H1 (cell line): ENCODE measurements around the gene EED. TPM values are rescaled to one million over a fixed set of nuclear protein-coding genes. Genes with fewer than 3 reads are reported as not detected.

Experiments
- CTCF ChIA-PET: fragments of 300-600 bp; sonication (Branson Sonifier 250); formaldehyde crosslinking; loops from one replicate; lab custom pipeline; 2021; ENCODE audit not compliant: partially characterized antibody; lab: Charles Lee
- POLR2A ChIA-PET: fragments of 300-600 bp; sonication (Branson Sonifier 250); formaldehyde crosslinking; loops from one replicate; lab custom pipeline; 2021; ENCODE audit warnings: inconsistent platforms; ENCODE audit not compliant: partially characterized antibody; lab: Charles Lee
- DNase-seq, 2 experiments: peaks; one replicate each; pipeline versions ENCODE4 v3.0.0 to v3.0.0-alpha.2; 2010 to 2022; ENCODE audit warnings: low spot score in 2 of 2, low read depth in 1 of 2, mixed read lengths in 1 of 2
- FAIRE-seq: peaks from 2 replicates; lab custom pipeline; 2011; peaks lifted over from hg19 to GRCh38; lab: Jason Lieb, UNC
- H2AFZ ChIP-seq: 2 replicates; pipeline ENCODE4 v1.8.1; 2012; ENCODE audit warnings: low read length, inconsistent platforms
- H2AK5ac ChIP-seq: 2 replicates; pipeline ENCODE4 v1.6.1; 2013; ENCODE audit warnings: low read depth, low read length
- H2BK120ac ChIP-seq: replicated peaks from 2 replicates; pipeline ENCODE3; 2013; ENCODE audit warnings: low read depth, low read length, inconsistent platforms
- H2BK12ac ChIP-seq: 2 replicates; pipeline ENCODE4 v1.6.1; 2013; ENCODE audit warnings: low read depth, low read length
- H2BK15ac ChIP-seq: 2 replicates; pipeline ENCODE4 v1.6.1; 2013; ENCODE audit warnings: low read length
- H2BK20ac ChIP-seq: 2 replicates; pipeline ENCODE4 v1.6.1; 2013; ENCODE audit warnings: low read length
- H2BK5ac ChIP-seq: 2 replicates; pipeline ENCODE4 v1.6.1; 2013; ENCODE audit warnings: low read depth, low read length
- H3K14ac ChIP-seq: 2 replicates; pipeline ENCODE4 v1.6.1; 2013; ENCODE audit warnings: inconsistent platforms; ENCODE audit not compliant: insufficient read length
- H3K18ac ChIP-seq: 2 replicates; pipeline ENCODE4 v1.6.1; 2013; ENCODE audit warnings: low read length; ENCODE audit errors: extremely low read depth
- H3K23ac ChIP-seq: 2 replicates; pipeline ENCODE4 v1.6.1; 2013; ENCODE audit warnings: inconsistent platforms; ENCODE audit not compliant: insufficient read length
- H3K23me2 ChIP-seq: 2 replicates; pipeline ENCODE4 v1.6.1; 2013; ENCODE audit warnings: low read depth, low read length
- H3K27ac ChIP-seq: 2 replicates; pipeline ENCODE4 v1.6.1; 2011; ENCODE audit warnings: low read depth, low read length, inconsistent platforms
- H3K27me3 ChIP-seq, 4 experiments: replicated peaks in 1 of 4; 1 replicate in 1 of 4; 2 replicates in 3 of 4; pipeline versions ENCODE4 v1.6.1 to v1.8.1; 2011 to 2013; ENCODE audit warnings: low read length in 3 of 4, mild to moderate bottlenecking in 3 of 4, inconsistent platforms in 2 of 4, mixed read lengths in 2 of 4, moderate library complexity in 1 of 4; ENCODE audit not compliant: control insufficient read depth in 3 of 4, insufficient read depth in 3 of 4; ENCODE audit errors: extremely low read depth in 1 of 4
- H3K36me3 ChIP-seq, 4 experiments: 2 replicates each; pipeline versions ENCODE4 v1.6.1 to v1.8.1; 2011 to 2013; ENCODE audit warnings: mild to moderate bottlenecking in 4 of 4, low read length in 3 of 4, moderate library complexity in 2 of 4, control low read depth in 1 of 4, inconsistent platforms in 1 of 4; ENCODE audit not compliant: insufficient read depth in 4 of 4, control insufficient read depth in 2 of 4
- H3K4ac ChIP-seq: replicated peaks from 2 replicates; pipeline ENCODE3; 2013; ENCODE audit warnings: low read length, low read depth, mixed read lengths, inconsistent platforms; ENCODE audit not compliant: insufficient read length
- H3K4me1 ChIP-seq, 4 experiments: replicated peaks in 1 of 4; 1 replicate in 1 of 4; 2 replicates in 3 of 4; pipeline versions ENCODE4 v1.6.1 to v1.8.1; 2011 to 2013; ENCODE audit warnings: low read length in 3 of 4, inconsistent platforms in 2 of 4, mixed read lengths in 1 of 4; ENCODE audit not compliant: insufficient read depth in 4 of 4, control insufficient read depth in 3 of 4
- H3K4me2 ChIP-seq, 2 experiments: 2 replicates each; pipeline versions ENCODE4 v1.6.1 to v1.8.1; 2011 to 2013; ENCODE audit warnings: low read depth in 2 of 2, low read length in 2 of 2, control low read depth in 1 of 2, inconsistent platforms in 1 of 2, mild to moderate bottlenecking in 1 of 2; ENCODE audit not compliant: insufficient read depth in 1 of 2
- H3K4me3 ChIP-seq, 4 experiments: fragments of 200-600, 300-600 bp in 1 of 4; sonication (generic), shearing (Covaris generic), sonication (Bioruptor Twin) in 1 of 4; 2 replicates each; pipeline versions ENCODE4 v1.5.1 to v1.8.1; 2011 to 2016; ENCODE audit warnings: low read length in 4 of 4, low read depth in 3 of 4, control low read depth in 2 of 4, inconsistent platforms in 2 of 4, mild to moderate bottlenecking in 2 of 4, mixed read lengths in 1 of 4, moderate library complexity in 1 of 4; ENCODE audit not compliant: insufficient read depth in 2 of 4; ENCODE audit errors: extremely low read depth in 1 of 4
- H3K56ac ChIP-seq: replicated peaks from 2 replicates; pipeline ENCODE3; 2013; ENCODE audit warnings: low read depth, mild to moderate bottlenecking, mixed read lengths, low read length, inconsistent platforms; ENCODE audit not compliant: insufficient read length
- H3K79me1 ChIP-seq: 2 replicates; pipeline ENCODE4 v1.6.1; 2013; ENCODE audit warnings: low read depth, low read length, control low read depth
- H3K79me2 ChIP-seq, 2 experiments: 2 replicates each; pipeline versions ENCODE4 v1.6.1 to v1.8.1; 2012 to 2013; ENCODE audit warnings: low read length in 2 of 2, mild to moderate bottlenecking in 2 of 2, inconsistent platforms in 1 of 2; ENCODE audit not compliant: insufficient read depth in 2 of 2, control insufficient read depth in 1 of 2
- H3K9ac ChIP-seq, 4 experiments: replicated peaks in 1 of 4; 1 replicate in 1 of 4; 2 replicates in 3 of 4; pipeline versions ENCODE4 v1.6.1 to v1.8.1; 2011 to 2013; ENCODE audit warnings: low read depth in 3 of 4, low read length in 3 of 4, control low read depth in 2 of 4, mild to moderate bottlenecking in 2 of 4, moderate library complexity in 2 of 4, inconsistent platforms in 1 of 4; ENCODE audit errors: extremely low read depth in 1 of 4
- H3K9me3 ChIP-seq, 2 experiments: 2 replicates each; pipeline versions ENCODE4 v1.6.1 to v1.8.1; 2012 to 2013; ENCODE audit warnings: mild to moderate bottlenecking in 2 of 2, moderate library complexity in 2 of 2, control low read depth in 1 of 2, inconsistent platforms in 1 of 2, low read depth in 1 of 2, low read length in 1 of 2, mixed read lengths in 1 of 2; ENCODE audit not compliant: insufficient read depth in 2 of 2
- H4K20me1 ChIP-seq, 2 experiments: replicated peaks in 1 of 2; 2 replicates each; pipeline versions ENCODE3 to v1.8.1; 2011 to 2013; ENCODE audit warnings: inconsistent platforms in 2 of 2, low read length in 2 of 2, mild to moderate bottlenecking in 1 of 2; ENCODE audit not compliant: insufficient read depth in 2 of 2, control insufficient read depth in 1 of 2
- H4K5ac ChIP-seq: 2 replicates; pipeline ENCODE4 v1.6.1; 2013; ENCODE audit warnings: low read length, low read depth, mixed read lengths, inconsistent platforms; ENCODE audit not compliant: insufficient read length
- H4K8ac ChIP-seq: 2 replicates; pipeline ENCODE4 v1.8.0; 2013; ENCODE audit warnings: mild to moderate bottlenecking, moderate library complexity, low read length, inconsistent platforms; ENCODE audit not compliant: insufficient read depth; ENCODE audit errors: extremely low read depth
- H4K91ac ChIP-seq: replicated peaks from 2 replicates; pipeline ENCODE3; 2013; ENCODE audit warnings: low read length, mixed read lengths, inconsistent platforms; ENCODE audit not compliant: insufficient read length
- CBX5 ChIP-seq: fragments of 300-800, 300-1000 bp; sonication (generic); IDR thresholded peaks from 2 replicates; pipeline ENCODE4 v1.7.1; 2016; ENCODE audit warnings: antibody characterized with exemption, low read length, low read depth
- EGR1 ChIP-seq: IDR thresholded peaks from 2 replicates; pipeline ENCODE4 v1.6.1; 2011; ENCODE audit warnings: low read depth, low read length, borderline replicate concordance
- EZH2 ChIP-seq: fragments of 200-600 bp; sonication (generic); IDR thresholded peaks from 2 replicates; pipeline ENCODE4 v1.7.1; 2012; ENCODE audit warnings: low read depth, mild to moderate bottlenecking, moderate library complexity, low read length, inconsistent platforms; ENCODE audit not compliant: severe bottlenecking
- HDAC6 ChIP-seq: IDR thresholded peaks from one replicate; pipeline ENCODE4 v1.7.1; 2012; ENCODE audit warnings: low read depth, mild to moderate bottlenecking, inconsistent platforms, low read length, moderate library complexity
- RBBP5 ChIP-seq: IDR thresholded peaks from 2 replicates; pipeline ENCODE4 v1.7.1; 2012; ENCODE audit warnings: low read depth, mild to moderate bottlenecking, inconsistent platforms, low read length, moderate library complexity, borderline replicate concordance
- RNF2 ChIP-seq: fragments of 200-900, 300-1000 bp; sonication (generic); IDR thresholded peaks from 2 replicates; pipeline ENCODE4 v1.7.1; 2016; ENCODE audit warnings: borderline replicate concordance, low read depth, mild to moderate bottlenecking, antibody characterized with exemption, low read length; ENCODE audit not compliant: poor library complexity, severe bottlenecking; ENCODE audit errors: missing control alignments
- RXRA ChIP-seq: IDR thresholded peaks from 2 replicates; pipeline ENCODE4 v1.6.1; 2011; ENCODE audit warnings: low read depth, mild to moderate bottlenecking, low read length, moderate library complexity; ENCODE audit not compliant: insufficient read depth
- SAP30 ChIP-seq: fragments of 300-600 bp; sonication (generic); IDR thresholded peaks from 2 replicates; pipeline ENCODE4 v1.7.1; 2012; ENCODE audit warnings: low read length, moderate library complexity, mild to moderate bottlenecking, inconsistent platforms; ENCODE audit not compliant: insufficient read depth, insufficient replicate concordance
- SIX5 ChIP-seq: IDR thresholded peaks from 2 replicates; pipeline ENCODE4 v1.6.1; 2011; ENCODE audit warnings: mild to moderate bottlenecking, low read depth, low read length
- SP1 ChIP-seq: IDR thresholded peaks from 2 replicates; pipeline ENCODE4 v1.6.1; 2011; ENCODE audit warnings: low read depth, low read length
- SUZ12 ChIP-seq: fragments of 200-600 bp; sonication (generic); IDR thresholded peaks from 2 replicates; pipeline ENCODE4 v1.6.1; 2012; ENCODE audit warnings: mild to moderate bottlenecking, inconsistent platforms, low read length, moderate library complexity, mixed read lengths
- TCF12 ChIP-seq: IDR thresholded peaks from 2 replicates; pipeline ENCODE4 v1.6.1; 2011; ENCODE audit warnings: low read depth, mild to moderate bottlenecking, low read length
- TEAD4 ChIP-seq: IDR thresholded peaks from 2 replicates; pipeline ENCODE4 v1.6.1; 2012; ENCODE audit warnings: low read depth, low read length, inconsistent platforms, mixed read lengths
- WGBS, 2 experiments: shearing (Covaris generic) in 1 of 2; methylation state at CpG; one replicate each; pipeline versions ENCODE4 v1.1.6 to v1.1.7; 2013 to 2015; ENCODE audit warnings: low lambda C conversion rate in 2 of 2, mixed read lengths in 2 of 2, inconsistent platforms in 1 of 2, low coverage in 1 of 2, missing lambda C conversion rate in 1 of 2; ENCODE audit not compliant: insufficient replicate concordance in 2 of 2, insufficient coverage in 1 of 2, insufficient read length in 1 of 2; ENCODE audit errors: extremely low coverage in 1 of 2, missing lambda C conversion rate in 1 of 2; 5-methylcytosine and 5-hydroxymethylcytosine counted together
- polyA plus RNA-seq, 7 experiments: library from polyadenylated mRNA; depleted of rRNA in 3 of 7; stranded (reverse) in 5 of 7; unstranded in 2 of 7; fragments of >200 nt in 5 of 7; fragments of 200-250 nt in 2 of 7; gene quantifications; 1 replicate in 5 of 7; 2 replicates in 1 of 7; 4 replicates in 1 of 7; pipeline versions ENCODE4 v1.2.1 to v1.2.3, GENCODE V29; 2011 to 2013; ENCODE audit warnings: missing spikeins in 2 of 7, mixed read lengths in 2 of 7
- total RNA-seq: library from RNA; stranded (reverse); fragmentation: NEBNext Ultra II Directional; extraction: Animal tissue kit (Norgen Biotek cat#: 25700); gene quantifications from 2 replicates; pipeline ENCODE4 v1.2.1, GENCODE V29; 2021
- TF ChIP-seq, protein P1 (sequence below): IDR thresholded peaks from 2 replicates; pipeline ENCODE4 v1.6.1; 2011; ENCODE audit warnings: low read depth, mild to moderate bottlenecking, low read length; ENCODE audit not compliant: insufficient read depth

Gene EED
- total and polyA plus RNA-seq, 2 of the 8 experiments (the other 6 are each of a cell fraction or from before 2014, with no cell fraction given): 12.6 to 26.9 TPM

DNA sequence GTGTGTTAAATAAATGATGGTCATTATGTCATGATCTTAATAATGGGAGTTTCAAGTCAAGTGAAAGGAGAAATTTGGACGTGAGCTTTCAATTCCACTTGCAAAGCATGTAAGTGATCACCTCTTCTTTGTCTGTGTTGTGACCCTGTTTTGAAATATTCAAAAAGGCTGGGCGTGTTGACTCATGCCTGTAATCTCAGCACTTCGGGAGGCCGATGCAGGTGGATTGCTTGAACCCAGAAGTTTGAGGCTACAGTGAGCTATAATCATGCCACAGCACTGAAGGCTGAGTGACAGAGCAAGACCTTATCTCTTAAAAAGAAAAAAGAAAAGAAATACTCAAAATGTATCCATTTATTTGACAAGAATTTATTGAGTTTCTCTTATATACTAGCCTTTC lies 32.9 kb upstream of the EED start:
- H3K4me3 ChIP-seq: no peak overlapping the region
- no peak overlapping the region for H2BK120ac ChIP-seq
- H3K79me2 ChIP-seq: no peaks in the 10 kb centered on the region
- H4K8ac ChIP-seq: no peak overlapping the region
- no peaks in the 10 kb centered on the region for H3K4me1 ChIP-seq
- FAIRE-seq: no peak
- no peaks in the 10 kb centered on the region for H3K27me3 ChIP-seq
- ChIA-PET CTCF (interaction anchor here (0.6 to 2.4 kb wide), 9 partner anchors 9 to 356 kb away, joined by 3 to 8 read pairs (median 4); partner anchors contain the start of gene CCDC83), POLR2A (no interaction called here)
- H2AK5ac ChIP-seq: no peak overlapping the region
- H2BK12ac ChIP-seq: no peak overlapping the region
- no peak overlapping the region for H2BK20ac ChIP-seq
- H3K14ac ChIP-seq: no peak overlapping the region
- H3K27ac ChIP-seq: no peak overlapping the region
- H2BK5ac ChIP-seq: no peak overlapping the region
- no peaks in the 10 kb centered on the region for H4K20me1 ChIP-seq
- H3K36me3 ChIP-seq: no peaks in the 10 kb centered on the region
- H4K5ac ChIP-seq: no peak overlapping the region
- WGBS, 2 experiments: 94% methylated on average over 4 of the region's 4 CpGs; no CpG with 5 or more reads in 1 of the 2 experiments
- H3K18ac ChIP-seq: no peak overlapping the region
- H3K56ac ChIP-seq: no peak overlapping the region
- H3K23ac ChIP-seq: no peak overlapping the region
- no peaks in the 10 kb centered on the region for H3K79me1 ChIP-seq
- no peaks in the 10 kb centered on the region for H3K9me3 ChIP-seq
- no peak for DNase-seq
- no peak overlapping the region for H3K9ac ChIP-seq
- H4K91ac ChIP-seq: no peak overlapping the region
- no peak overlapping the region for H2BK15ac ChIP-seq
- H3K4me2 ChIP-seq: no peak overlapping the region
- H2AFZ ChIP-seq: no peak overlapping the region
- no peaks in the 10 kb centered on the region for H3K23me2 ChIP-seq
- no peak overlapping the region for H3K4ac ChIP-seq
- no peak for TF ChIP-seq SAP30
- no peak for TF ChIP-seq CBX5
- TF ChIP-seq TCF12: no peak
- no peak for TF ChIP-seq RNF2
- no peak for TF ChIP-seq SP1
- no peak for TF ChIP-seq RXRA
- TF ChIP-seq, protein P1, sequence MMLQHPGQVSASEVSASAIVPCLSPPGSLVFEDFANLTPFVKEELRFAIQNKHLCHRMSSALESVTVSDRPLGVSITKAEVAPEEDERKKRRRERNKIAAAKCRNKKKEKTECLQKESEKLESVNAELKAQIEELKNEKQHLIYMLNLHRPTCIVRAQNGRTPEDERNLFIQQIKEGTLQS: no peak
- TF ChIP-seq RBBP5: no peak
- no peak for TF ChIP-seq EGR1
- no peak for TF ChIP-seq TEAD4
- no peak for TF ChIP-seq SUZ12
- no peak for TF ChIP-seq SIX5
- TF ChIP-seq EZH2: no peak
- no peak for TF ChIP-seq HDAC6
